EH (cell line): ENCODE results near the gene DNAAF3.

Experiments
- DNase-seq: peaks from one replicate; pipeline ENCODE4 v3.0.0-alpha.2; 2015; ENCODE audit warnings: low read depth

Gene DNAAF3

GRCh38 chr19:55153652-55154264, 12.7 kb downstream of the DNAAF3 start:
- DNase-seq: no peak

DNA sequence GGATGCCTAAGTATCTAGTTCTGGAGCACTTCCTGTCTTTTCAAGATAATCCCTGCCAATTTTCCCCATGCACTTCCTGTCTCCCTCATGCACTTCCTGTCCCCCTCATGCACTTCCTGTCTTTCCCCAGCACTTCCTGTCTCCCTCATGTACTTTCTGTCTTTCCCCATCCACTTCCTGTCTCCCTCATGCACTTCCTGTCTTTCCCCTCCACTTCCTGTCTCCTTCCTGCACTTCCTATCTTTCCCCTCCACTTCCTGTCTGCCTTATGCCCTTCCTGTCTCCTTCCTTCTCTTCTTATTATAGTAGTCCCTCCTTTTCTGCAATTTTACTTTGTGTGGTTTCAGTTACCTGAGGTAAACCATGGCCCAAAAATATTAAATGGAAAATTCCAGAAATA, 14.4 kb downstream of the DNAAF3 start:
- DNase-seq: peak; percentile 22

- peak; percentile 57 for DNase-seq
These were observed 17.1 kb downstream of the DNAAF3 start, which contains the start of gene TNNT1 for GRCh38 chr19:55149078-55150003. TSS of gene TNNT1 (minus strand) at chr19:55149206. CDS start at chr19:55147157, 2,049 bp downstream.

- no peak for DNase-seq
These were observed 18.7 kb downstream of the DNAAF3 start for GRCh38 chr19:55147545-55148251.

GRCh38 chr19:55146705-55147273, 19.6 kb downstream of the DNAAF3 start:
- peak; percentile 41 for DNase-seq

- peak; percentile 39 for DNase-seq
These were observed 20.2 kb downstream of the DNAAF3 start for GRCh38 chr19:55146078-55146704.

GRCh38 chr19:55145232-55145631, 21.2 kb downstream of the DNAAF3 start:
- no peak for DNase-seq

DNA sequence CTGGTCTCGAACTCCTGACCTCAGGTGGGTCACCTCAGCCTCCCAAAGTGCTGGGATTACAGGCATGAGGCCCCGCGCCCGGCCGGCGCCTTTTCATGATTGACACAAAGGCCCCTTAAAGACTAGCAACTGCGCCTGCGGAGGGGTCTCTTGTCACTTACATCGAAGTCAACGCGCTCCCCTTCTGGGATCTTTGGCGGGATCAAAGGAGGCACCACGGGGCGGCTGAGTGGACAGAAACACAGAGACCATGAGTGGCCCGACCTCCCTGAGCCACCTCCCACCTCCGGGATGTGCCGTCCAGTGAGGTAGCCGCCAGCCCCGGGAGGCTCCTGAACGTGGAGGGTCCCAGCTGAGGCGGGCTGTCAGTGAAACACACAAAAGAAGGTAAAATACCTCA, 24.7 kb downstream of the DNAAF3 start:
- DNase-seq: no peak

DNA sequence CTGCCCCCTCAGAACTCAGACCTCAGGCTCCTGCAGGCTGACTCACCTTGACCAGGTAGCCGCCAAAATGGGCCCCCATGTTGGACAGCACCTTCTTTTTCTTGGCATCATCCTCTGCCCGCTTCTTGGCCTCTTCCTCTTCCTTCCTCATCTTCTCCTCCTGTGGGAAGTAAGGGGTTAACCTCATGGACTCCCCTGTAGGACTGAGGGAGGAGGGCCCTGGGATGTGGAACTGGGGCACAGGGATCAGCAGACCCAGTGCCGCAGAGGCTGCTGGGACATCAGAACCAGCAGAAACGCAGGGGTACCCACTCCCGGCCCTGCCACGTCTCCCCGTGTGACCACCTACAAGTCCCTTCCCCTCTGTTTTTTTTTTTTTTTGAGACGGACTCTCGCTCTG, 28.5 kb downstream of the DNAAF3 start:
- no peak for DNase-seq

DNA sequence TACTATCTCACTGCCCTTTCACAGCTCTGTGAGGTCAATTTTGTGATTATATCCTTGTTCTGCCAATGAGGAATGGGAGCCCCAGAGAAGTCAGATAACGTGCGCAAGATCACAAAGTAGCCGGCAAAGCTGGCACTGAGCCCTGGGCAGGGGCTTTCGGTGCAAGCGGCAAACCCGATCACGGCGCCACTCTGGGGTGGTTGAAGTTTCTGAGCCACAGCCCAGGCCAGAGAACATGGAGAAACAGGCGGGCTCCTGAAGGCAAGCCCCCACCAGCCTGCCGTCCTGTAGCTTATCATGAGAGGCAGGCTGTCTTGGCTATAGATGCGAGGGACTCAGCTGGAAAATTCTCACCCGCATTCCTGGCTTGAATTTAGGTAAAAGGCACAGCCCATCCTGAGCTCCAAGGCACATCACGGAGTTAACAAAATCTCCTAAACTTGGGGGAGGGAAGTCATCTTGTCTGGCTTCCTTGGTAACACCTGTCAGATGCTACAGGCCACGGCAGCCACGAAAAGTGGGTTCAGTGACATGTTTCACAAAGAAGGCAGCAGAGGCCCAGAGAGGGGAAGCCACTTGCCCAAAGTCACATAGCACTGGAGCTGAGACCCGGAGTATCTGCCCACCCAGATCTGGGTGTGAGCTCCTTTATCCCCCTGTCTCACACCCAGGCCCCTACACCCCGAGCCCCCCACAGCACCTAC, 29.9 kb downstream of the DNAAF3 start:
- no peak for DNase-seq

- no peak for DNase-seq
These were observed 31.7 kb downstream of the DNAAF3 start for GRCh38 chr19:55134736-55135135.

DNA sequence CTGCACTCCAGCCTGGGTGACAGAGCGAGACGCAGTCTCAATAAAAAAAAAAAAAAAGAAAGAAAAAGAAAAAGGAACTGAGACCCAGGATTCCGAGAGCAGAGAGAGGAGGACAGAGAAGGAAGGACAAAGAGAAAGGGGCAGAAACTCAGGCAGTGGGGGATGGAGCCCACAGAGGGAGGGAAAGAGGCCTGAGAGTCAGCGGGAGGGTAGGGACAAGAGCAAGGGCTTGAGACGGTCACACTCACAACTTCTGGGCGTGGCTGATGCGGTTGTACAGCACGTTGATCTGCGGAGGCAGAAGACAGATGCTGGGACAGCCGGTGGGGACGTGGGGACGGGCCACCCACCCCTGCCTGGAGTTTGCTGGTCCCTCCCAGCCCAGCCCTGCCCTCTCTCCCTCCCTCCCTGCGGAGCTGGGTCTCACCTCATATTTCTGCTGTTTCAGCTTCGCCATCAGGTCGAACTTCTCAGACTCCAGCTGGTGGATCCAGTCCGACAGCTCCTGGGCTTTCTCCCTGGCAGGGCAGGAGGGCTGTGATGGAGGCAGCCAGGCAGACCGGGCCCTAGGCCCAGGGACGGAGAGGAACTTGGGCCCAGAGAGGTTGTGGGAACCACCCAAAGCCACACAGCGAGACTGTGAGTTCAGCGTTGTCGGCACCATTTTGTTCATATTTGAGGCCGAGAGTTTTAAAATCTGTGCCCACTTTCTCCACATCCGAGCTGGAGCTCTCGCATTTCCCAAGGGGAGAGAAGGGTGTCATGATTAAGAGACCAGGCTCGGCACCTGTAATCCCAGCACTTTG, 32.6 kb downstream of the DNAAF3 start:
- no peak for DNase-seq

GRCh38 chr19:55132453-55133129, 33.8 kb downstream of the DNAAF3 start:
- DNase-seq: no peak

DNA sequence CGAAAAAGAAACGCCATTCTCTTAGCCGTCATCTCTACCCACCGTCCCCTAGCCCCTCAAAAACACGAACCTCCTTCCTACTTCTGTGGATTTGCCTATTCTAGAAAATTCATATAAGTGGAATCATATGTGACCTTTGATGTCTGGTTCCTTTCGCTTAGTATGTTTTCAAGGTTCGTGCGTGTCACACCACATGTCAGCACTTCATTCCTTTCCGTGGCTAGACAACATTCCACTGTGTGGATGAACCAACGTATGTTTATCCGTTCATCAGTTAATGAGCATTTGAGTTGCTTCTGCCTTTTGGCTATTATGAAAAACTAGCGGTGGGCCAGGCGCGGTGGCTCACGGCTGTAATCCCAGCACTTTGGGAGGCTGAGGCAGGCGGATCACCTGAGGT, 35.0 kb downstream of the DNAAF3 start:
- peak; percentile 78 for DNase-seq

- DNase-seq: no peak
These were observed 47.4 kb downstream of the DNAAF3 start for GRCh38 chr19:55119053-55119452.

- no peak for DNase-seq
These were observed 47.9 kb downstream of the DNAAF3 start for GRCh38 chr19:55118401-55118991.

DNA sequence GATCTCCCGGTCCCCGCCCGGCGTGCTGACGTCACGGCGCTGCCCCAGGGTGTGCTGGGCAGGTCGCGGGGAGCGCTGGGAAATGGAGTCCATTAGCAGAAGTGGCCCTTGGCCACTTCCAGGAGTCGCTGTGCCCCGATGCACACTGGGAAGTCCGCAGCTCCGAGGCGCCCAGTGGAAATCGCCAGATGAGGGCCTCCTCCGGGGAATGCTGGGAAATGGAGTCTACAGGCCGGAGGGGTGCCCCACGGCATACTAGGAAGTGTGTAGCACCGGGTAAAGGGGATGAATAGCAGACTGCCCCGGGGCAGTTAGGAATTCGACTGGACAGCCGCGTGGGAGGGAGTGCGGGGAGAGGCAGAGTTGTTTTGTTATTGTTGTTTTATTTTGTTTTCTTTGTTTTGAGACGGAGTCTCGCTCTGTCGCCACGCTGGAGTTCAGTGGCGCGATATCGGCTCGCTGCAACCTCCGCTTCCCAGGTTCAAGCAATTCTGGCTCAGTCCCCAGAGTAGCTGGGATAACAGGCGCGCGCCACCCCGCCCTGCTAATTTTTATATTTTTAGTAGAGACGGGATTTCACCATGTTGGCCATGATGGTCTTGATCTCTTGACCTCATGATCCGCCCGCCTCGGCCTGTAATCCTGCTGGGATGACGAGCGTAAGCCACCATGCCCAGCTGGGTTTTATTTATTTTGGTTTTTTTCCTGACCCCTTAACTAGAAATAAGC, 48.6 kb downstream of the DNAAF3 start:
- peak; percentile 99 for DNase-seq

- DNase-seq: no peak
These were observed 49.4 kb downstream of the DNAAF3 start, which contains the start of gene PPP1R12C for GRCh38 chr19:55116859-55117662. TSS of gene PPP1R12C (minus strand) at chr19:55117637. CDS start at chr19:55117543, 94 bp downstream.
